ENCODE results near the gene GNAQ. TPM values are rescaled to one million over a fixed set of nuclear protein-coding genes. Genes with fewer than 3 reads are reported as not detected.

The GNAQ gene
- total and polyA plus RNA-seq, 2 experiments from 2014 or later = 21.1 to 43.1 TPM

- Histone ChIP-seq H4K20me1 (replicated peaks; ENCODE audit: insufficient read depth) (peaks cover 8% of the 10 kb centered on the region), H3K27me3 (ENCODE audit: insufficient read depth) (no peaks in the 10 kb centered on the region), H3K4me2 (peak overlapping the region; percentile 78), H3K79me2 (replicated peaks; ENCODE audit: insufficient read depth) (peaks cover 49% of the 10 kb centered on the region), H3K4me1 (ENCODE audit: insufficient read depth) (peaks cover 33% of the 10 kb centered on the region), H3K9me2 (ENCODE audit: insufficient read depth) (no peaks in the 10 kb centered on the region), H3K4me3 (peak overlapping the region; percentile 83), H3F3A (replicated peaks; ENCODE audit: low read depth) (no peaks in the 10 kb centered on the region), H2AFZ (0 out of 2 replicates have a peak overlapping the region, but pooled peaks have one; percentile 20), H3K27ac (ENCODE audit: low read depth) (no peak overlapping the region), H3K36me3 (ENCODE audit: insufficient read depth) (no peaks in the 10 kb centered on the region)
- peak overlapping the region; percentile 21 for H3K27ac Mint-ChIP-seq
- ATAC-seq (peak; percentile 34), DNase-seq (ENCODE audit: low spot score) (peak; percentile 72)
- no peaks in the 10 kb centered on the region; the same call in 2 of the 3 replicates for H3K36me3 Mint-ChIP-seq (ENCODE audit: low read depth)
- no peaks in the 10 kb centered on the region; the same call in 2 of the 3 replicates for H3K9me3 Mint-ChIP-seq
- H3K27me3 Mint-ChIP-seq (ENCODE audit: insufficient read depth, low read depth, poor library complexity) = peaks cover 10% of the 10 kb centered on the region
- peak overlapping the region; percentile 84 for H3K4me3 Mint-ChIP-seq
- TF ChIP-seq CTCF (conservative IDR thresholded peaks at IDR 0.05; ENCODE audit: low read depth in 2 of 2) (no peak), ETS1 (IDR thresholded peaks at IDR 0.05) (no peak), ZNF114 (CRISPR knock-in tag; IDR thresholded peaks at IDR 0.05) (no peak), ZNF462 (CRISPR knock-in tag; IDR thresholded peaks at IDR 0.05) (no peak), CREB1 (CRISPR knock-in tag; IDR thresholded peaks at IDR 0.05; ENCODE audit: low read depth) (no peak), EZH2phosphoT487 (IDR thresholded peaks at IDR 0.05; ENCODE audit: unreplicated experiment) (no peak), ZNF331 (CRISPR knock-in tag; IDR thresholded peaks at IDR 0.05; ENCODE audit: low read depth) (no peak), POLR2AphosphoS5 (IDR thresholded peaks at IDR 0.05; ENCODE audit: low read depth) (no peak)
- H3K4me1 Mint-ChIP-seq = peaks cover 63% of the 10 kb centered on the region
Measured at GRCh38 chr9:78030553-78031443, 813 bp downstream of the GNAQ start.
